Endodermal cell (in vitro differentiated cells): ENCODE measurements around the gene CAMK1. TPM values are rescaled to one million over a fixed set of nuclear protein-coding genes. Genes with fewer than 3 reads are reported as not detected.

ENCODE experiments used
- DNase-seq: peaks from one replicate; pipeline ENCODE4 v3.0.0-alpha.2; 2017
- H3K27ac ChIP-seq: 2 replicates; pipeline ENCODE4 v1.5.1; 2013; ENCODE audit warnings: mild to moderate bottlenecking, low read depth, low read length, moderate library complexity
- H3K27me3 ChIP-seq: 2 replicates; pipeline ENCODE4 v1.6.1; 2013; ENCODE audit warnings: mild to moderate bottlenecking, low read length, moderate library complexity; ENCODE audit not compliant: insufficient read depth, control insufficient read depth, poor library complexity, severe bottlenecking
- H3K36me3 ChIP-seq: 2 replicates; pipeline ENCODE4 v1.7.0; 2013; ENCODE audit warnings: mild to moderate bottlenecking, low read length, moderate library complexity; ENCODE audit not compliant: control insufficient read depth, insufficient read depth
- H3K4me1 ChIP-seq: one replicate; pipeline ENCODE4 v1.7.0; 2013; ENCODE audit warnings: low read length; ENCODE audit not compliant: control insufficient read depth, insufficient read depth
- H3K4me3 ChIP-seq: 2 replicates; pipeline ENCODE4 v1.5.1; 2013; ENCODE audit warnings: mild to moderate bottlenecking, low read length, moderate library complexity
- H3K9ac ChIP-seq: 2 replicates; pipeline ENCODE4 v1.6.1; 2013; ENCODE audit warnings: mild to moderate bottlenecking, low read length, moderate library complexity; ENCODE audit not compliant: poor library complexity, severe bottlenecking; ENCODE audit errors: extremely low read depth
- H3K9me3 ChIP-seq: 2 replicates; pipeline ENCODE4 v1.6.1; 2013; ENCODE audit warnings: mild to moderate bottlenecking, low read length, moderate library complexity; ENCODE audit not compliant: control insufficient read depth
- H3K27ac Mint-ChIP-seq: 2 replicates; pipeline ENCODE4 v1.8.0; 2020; ENCODE audit warnings: mixed read lengths
- H3K27me3 Mint-ChIP-seq: 2 replicates; pipeline ENCODE4 v1.8.0; 2021; ENCODE audit warnings: mild to moderate bottlenecking, mixed read lengths; ENCODE audit not compliant: insufficient read depth
- H3K36me3 Mint-ChIP-seq: 2 replicates; pipeline ENCODE4 v1.8.0; 2020; ENCODE audit warnings: low read depth, mixed read lengths
- H3K4me1 Mint-ChIP-seq: 2 replicates; pipeline ENCODE4 v1.8.0; 2020; ENCODE audit warnings: mixed read lengths
- H3K4me3 Mint-ChIP-seq: 2 replicates; pipeline ENCODE4 v1.8.0; 2020; ENCODE audit warnings: mild to moderate bottlenecking, moderate library complexity, mixed read lengths
- H3K9me3 Mint-ChIP-seq: 2 replicates; pipeline ENCODE4 v1.8.0; 2020; ENCODE audit warnings: mild to moderate bottlenecking, mixed read lengths
- CTCF ChIP-seq: fragments of 200-600 bp; sonication (generic); conservative IDR thresholded peaks from 2 replicates; pipeline ENCODE4 v1.5.0; 2021; ENCODE audit warnings: antibody characterized with exemption, mild to moderate bottlenecking
- WGBS, 2 experiments: methylation state at CpG; one replicate each; pipeline versions ENCODE4 v1.1.5 to v1.1.7; 2013; ENCODE audit warnings: missing lambda C conversion rate in 2 of 2, mixed read lengths in 1 of 2; ENCODE audit not compliant: insufficient coverage in 1 of 2, insufficient read length in 1 of 2; 5-methylcytosine and 5-hydroxymethylcytosine counted together
- total RNA-seq, 2 donors: library from RNA; stranded (reverse); fragmentation: NEBNext Ultra II Directional in 1 of 2; extraction: Animal tissue kit (Norgen Biotek cat#: 25700) in 1 of 2; gene quantifications; 2 replicates in 1 of 2; 3 replicates in 1 of 2; pipeline ENCODE4 v1.2.1, GENCODE V29; 2021

The CAMK1 gene
- total RNA-seq, 2 donors from 2014 or later = 10.1 to 13.3 TPM

GRCh38 chr3:9746330-9746729, 23.4 kb downstream of the CAMK1 start:
- H3K9me3 ChIP-seq = no peaks in the 10 kb centered on the region
- Mint-ChIP-seq H3K4me3 (no peak overlapping the region), H3K27me3 (no peaks in the 10 kb centered on the region), H3K36me3 (peaks cover 73% of the 10 kb centered on the region), H3K9me3 (no peaks in the 10 kb centered on the region), H3K27ac (no peak overlapping the region), H3K4me1 (peaks cover 12% of the 10 kb centered on the region)
- H3K9ac ChIP-seq = no peak overlapping the region
- no peak for TF ChIP-seq CTCF
- H3K4me3 ChIP-seq = no peak overlapping the region
- DNase-seq = no peak
- H3K4me1 ChIP-seq = peaks cover 5% of the 10 kb centered on the region
- no peaks in the 10 kb centered on the region for H3K27me3 ChIP-seq
- no peak overlapping the region for H3K27ac ChIP-seq
- peaks cover 75% of the 10 kb centered on the region for H3K36me3 ChIP-seq
- WGBS, 2 experiments = 93 to 96% methylated on average over 4 to 5 of the region's 5 CpGs

GRCh38 chr3:9745521-9745920, 24.2 kb downstream of the CAMK1 start:
- no peak overlapping the region for H3K27ac ChIP-seq
- no peak overlapping the region for H3K4me3 ChIP-seq
- H3K4me1 Mint-ChIP-seq = peaks cover 9% of the 10 kb centered on the region
- H3K27ac Mint-ChIP-seq = no peak overlapping the region
- no peak overlapping the region for H3K4me3 Mint-ChIP-seq
- no peak for DNase-seq
- H3K27me3 Mint-ChIP-seq = no peaks in the 10 kb centered on the region
- WGBS, 2 experiments = 96 to 100% methylated on average over 3 to 12 of the region's 12 CpGs
- peaks cover 81% of the 10 kb centered on the region for H3K36me3 ChIP-seq
- no peak for TF ChIP-seq CTCF
- H3K9ac ChIP-seq = no peak overlapping the region
- H3K4me1 ChIP-seq = no peaks in the 10 kb centered on the region
- H3K27me3 ChIP-seq = no peaks in the 10 kb centered on the region
- no peaks in the 10 kb centered on the region for H3K9me3 Mint-ChIP-seq
- no peaks in the 10 kb centered on the region for H3K9me3 ChIP-seq
- H3K36me3 Mint-ChIP-seq = peaks cover 78% of the 10 kb centered on the region

- H3K27ac ChIP-seq = no peak overlapping the region
- no peaks in the 10 kb centered on the region for H3K9me3 ChIP-seq
- H3K27me3 ChIP-seq = no peaks in the 10 kb centered on the region
- peaks cover 3% of the 10 kb centered on the region for H3K4me1 Mint-ChIP-seq
- H3K4me3 Mint-ChIP-seq = no peak overlapping the region
- WGBS, 2 experiments = 97 to 100% methylated on average over 4 to 13 of the region's 13 CpGs
- peaks cover 88% of the 10 kb centered on the region for H3K36me3 Mint-ChIP-seq
- no peaks in the 10 kb centered on the region for H3K4me1 ChIP-seq
- DNase-seq = no peak
- no peak overlapping the region for H3K27ac Mint-ChIP-seq
- no peak overlapping the region for H3K4me3 ChIP-seq
- H3K27me3 Mint-ChIP-seq = no peaks in the 10 kb centered on the region
- no peak overlapping the region for H3K9ac ChIP-seq
- TF ChIP-seq CTCF = no peak
- no peaks in the 10 kb centered on the region for H3K9me3 Mint-ChIP-seq
- H3K36me3 ChIP-seq = peaks cover 95% of the 10 kb centered on the region
Observed at GRCh38 chr3:9744162-9744561, 25.6 kb downstream of the CAMK1 start.
